HG02943 (cell line): ENCODE measurements around the gene ALPK1.
"Not testable (repeated sequence)": the region's sequence is repeated elsewhere in the genome, so short reads cannot be mapped to it uniquely, and the experiment has no call there.

Experiments
- ATAC-seq: cut with Tn5 transposase; IDR thresholded peaks from one replicate; pipeline ENCODE4 v1.9.1; 2021; ENCODE audit warnings: mild to moderate bottlenecking, low read depth, moderate library complexity; ENCODE audit not compliant: unreplicated experiment

The ALPK1 gene

DNA sequence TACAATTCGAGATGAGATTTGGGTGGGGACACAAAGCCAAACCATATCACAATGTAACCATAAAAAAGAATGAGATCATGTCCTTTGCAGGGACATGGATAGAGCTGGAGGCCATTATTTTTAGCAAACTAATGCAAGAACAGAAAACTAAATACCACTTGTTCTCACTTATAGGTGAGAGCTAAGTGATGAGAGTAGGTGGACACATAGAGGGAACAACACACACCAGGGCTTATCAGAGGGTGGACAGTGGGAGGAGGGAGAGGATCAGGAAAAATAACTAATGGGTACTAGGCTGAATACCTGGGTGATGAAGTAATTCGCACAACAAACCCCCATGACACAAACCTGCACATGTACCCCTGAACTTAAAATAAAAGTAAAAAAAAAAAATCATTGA lies 145.1 kb downstream of the ALPK1 start:
- ATAC-seq = not testable (repeated sequence)

DNA sequence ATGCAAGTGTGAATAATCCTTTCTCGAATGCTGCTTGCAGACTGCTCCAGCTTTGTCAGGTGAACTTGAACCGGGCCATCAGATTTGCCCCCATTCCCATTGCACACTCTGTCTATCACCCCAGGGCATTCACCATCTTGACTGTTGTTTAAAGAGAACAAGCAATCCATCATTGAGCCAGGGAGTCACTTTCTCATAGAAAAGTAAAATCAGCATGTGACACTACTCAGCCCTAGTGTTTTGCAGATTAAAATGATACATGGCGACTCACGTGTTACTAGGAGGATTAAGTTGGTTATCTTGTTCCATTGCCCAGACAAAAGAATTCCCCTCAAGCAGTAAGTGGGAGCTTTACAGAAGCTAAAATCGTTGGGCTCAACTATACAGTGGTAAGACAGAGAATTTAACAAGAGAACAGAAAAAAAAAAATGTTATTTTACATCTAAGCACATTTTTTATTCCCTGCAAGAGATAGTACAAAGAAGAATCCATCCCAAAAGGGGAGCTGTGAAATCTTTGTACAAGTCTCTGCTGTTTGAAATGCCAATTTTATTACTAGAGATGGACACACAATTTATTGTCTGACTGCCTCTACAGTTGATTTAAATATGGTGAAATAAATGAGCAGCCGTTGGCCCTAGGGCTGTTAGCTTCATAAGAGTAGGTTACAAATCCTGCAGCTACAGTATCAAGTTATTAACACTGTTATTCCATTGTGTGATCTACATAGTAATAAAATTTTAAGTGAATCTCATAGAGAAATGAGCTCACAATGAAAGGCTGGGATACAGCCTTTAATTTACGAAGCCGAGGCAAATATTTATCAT lies 151.3 kb downstream of the ALPK1 start:
- ATAC-seq = no peak

DNA sequence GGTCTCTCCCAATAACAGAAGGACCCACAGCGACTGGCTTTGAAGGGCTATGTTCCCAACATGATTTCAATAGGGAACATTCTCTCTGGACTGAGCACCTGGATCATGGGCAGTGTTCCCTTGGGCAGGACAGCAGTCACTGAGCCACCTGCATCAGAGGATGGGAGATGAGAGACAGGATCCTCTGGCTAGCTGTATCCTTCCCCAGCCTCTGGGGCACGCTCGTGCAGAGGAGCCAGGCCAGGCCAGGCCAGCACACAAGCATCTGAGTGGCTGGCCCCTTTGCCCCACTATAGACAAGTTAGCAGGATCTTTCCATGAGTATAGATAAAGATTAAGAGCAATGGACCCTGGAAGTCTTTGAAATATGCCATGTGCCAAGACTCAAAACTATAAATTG lies 152.5 kb downstream of the ALPK1 start:
- ATAC-seq = no peak

DNA sequence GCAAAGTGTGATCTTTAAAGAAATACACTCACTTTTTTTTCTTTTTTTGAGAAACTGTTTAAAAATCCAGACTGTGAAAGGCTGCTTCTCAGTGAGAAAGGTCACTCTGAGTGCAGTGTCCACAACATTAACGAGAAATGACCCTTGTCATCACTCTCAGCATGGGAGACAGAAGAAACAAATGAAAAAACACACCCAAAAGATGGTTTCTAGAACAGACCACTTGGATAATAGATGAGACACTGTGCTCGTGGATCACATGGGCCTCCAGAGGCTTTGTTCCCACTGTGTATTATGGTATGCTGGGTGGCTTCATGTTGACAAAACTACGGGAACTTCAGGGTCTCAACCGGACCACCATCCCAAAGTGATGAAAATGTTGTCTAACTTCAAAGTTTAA lies 153.9 kb downstream of the ALPK1 start:
- ATAC-seq = no peak

DNA sequence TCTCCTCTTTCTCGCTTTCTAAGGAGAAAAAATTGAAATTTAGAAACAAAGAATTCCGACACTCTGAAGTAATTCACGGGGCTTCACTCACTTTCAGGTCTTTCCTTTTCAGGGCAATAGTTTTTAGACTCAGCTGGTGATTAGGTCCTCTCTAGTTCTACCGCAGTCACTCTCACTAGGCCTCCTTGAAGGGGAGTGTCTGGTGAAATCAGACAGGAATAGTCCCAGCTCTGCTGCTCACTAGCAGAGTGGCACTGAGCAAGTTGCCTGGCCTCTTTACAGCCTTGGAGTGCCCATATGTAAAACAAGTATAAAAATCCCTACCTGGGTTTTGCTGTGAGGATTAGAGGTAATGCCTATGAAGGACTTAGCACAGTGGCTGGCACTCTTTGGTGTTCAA lies 154.7 kb downstream of the ALPK1 start:
- ATAC-seq = no peak

DNA sequence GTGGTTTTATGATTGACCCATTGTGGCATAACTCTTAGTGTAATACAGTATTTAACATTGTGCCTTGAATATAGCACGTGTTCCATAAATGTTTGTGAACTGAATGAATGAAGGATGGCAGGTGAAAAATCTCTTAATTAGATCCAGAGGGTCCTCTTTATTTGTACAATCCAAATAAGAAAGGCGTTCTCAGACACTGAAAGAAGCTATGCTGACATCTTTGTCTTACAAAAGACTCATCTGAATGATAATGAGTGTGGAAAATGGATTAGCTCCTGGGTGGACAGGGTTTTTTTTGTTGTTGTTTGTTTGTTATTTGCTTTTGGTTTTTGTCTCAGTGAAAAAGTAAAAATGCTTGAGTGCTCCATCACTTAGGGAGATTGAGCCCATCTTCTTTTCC lies 156.2 kb downstream of the ALPK1 start:
- no peak for ATAC-seq

DNA sequence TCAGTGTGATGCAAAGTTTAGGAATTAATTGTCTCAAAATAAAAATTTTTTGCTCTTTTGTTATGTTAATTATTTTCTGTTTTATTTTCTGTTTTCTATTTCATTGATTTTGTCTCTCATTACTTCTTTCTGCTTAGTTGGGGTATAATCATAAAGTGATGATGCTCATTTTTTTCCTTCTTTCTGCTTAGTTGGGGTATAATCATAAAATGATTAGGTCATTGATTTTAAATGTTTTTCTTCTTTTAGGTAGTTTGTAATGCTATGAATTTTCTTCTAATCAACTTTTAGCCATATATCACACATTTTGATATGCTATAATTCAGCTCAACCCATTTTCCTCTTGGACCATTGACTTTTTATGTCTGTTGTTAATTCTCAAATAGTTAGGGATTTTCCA lies 175.1 kb downstream of the ALPK1 start:
- no peak for ATAC-seq

DNA sequence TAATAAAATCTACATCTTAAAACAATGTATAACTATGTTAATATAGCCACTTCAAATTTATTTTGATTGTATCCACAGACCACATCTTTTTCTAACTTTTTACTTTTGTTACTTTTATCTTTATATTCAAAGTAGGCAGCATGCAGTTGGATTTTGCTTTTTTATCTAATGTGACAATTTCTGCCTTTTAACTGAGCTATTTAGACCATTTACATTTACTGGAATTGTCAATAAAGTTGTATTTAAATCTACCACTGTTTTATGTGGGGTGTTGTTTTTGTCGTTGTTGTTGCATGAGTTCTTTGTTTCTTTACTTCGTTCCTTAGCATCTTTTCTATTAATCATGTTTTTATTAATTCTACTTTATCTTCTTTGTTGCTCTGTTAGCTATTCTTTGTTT lies 176.8 kb downstream of the ALPK1 start:
- no peak for ATAC-seq

DNA sequence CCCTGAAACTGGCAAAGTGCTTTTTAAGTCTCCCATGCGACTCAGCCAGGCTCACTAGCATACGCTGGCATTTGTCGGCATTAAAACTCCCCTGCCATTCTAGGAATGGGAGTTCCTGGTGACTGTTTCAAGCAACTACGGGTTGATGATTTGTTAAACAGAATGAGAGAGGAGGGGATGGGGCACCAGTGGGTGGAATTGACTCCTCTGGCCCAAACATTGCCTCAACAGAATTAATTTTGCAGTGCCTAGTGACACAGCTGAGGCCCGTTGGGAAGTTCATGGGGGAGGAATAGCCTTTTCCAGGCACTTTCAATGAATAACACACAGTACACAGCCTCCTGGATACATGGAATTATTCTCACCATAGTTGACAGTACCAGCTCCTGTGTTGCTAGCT lies 188.8 kb downstream of the ALPK1 start:
- no peak for ATAC-seq

DNA sequence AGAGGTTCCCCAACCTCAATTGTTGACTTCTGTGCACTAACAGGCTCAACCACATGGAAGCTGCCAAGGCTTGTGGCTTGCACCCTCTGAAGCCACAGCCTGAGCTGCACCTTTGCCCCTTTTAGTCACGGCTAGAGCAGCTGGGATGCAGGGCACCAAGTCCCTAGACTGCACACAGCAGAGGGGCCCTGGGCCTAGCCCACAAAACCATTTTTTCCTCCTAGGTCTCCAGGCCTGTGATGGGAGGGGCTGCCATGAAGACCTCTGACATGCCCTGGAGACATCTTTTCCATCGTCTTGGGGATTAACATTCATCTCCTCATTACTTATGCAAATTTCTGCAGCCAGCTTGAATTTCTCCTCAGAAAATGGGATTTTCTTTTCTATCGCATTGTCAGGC lies 193.6 kb downstream of the ALPK1 start:
- ATAC-seq = not testable (repeated sequence)
